ENCODE data around the gene CACNA2D3. TPM values are rescaled to one million over a fixed set of nuclear protein-coding genes. Genes with fewer than 3 reads are reported as not detected.

Gene CACNA2D3
- total RNA-seq, 4 donors from 2014 or later = 0.94 to 3.6 (median 2.1) TPM

DNA sequence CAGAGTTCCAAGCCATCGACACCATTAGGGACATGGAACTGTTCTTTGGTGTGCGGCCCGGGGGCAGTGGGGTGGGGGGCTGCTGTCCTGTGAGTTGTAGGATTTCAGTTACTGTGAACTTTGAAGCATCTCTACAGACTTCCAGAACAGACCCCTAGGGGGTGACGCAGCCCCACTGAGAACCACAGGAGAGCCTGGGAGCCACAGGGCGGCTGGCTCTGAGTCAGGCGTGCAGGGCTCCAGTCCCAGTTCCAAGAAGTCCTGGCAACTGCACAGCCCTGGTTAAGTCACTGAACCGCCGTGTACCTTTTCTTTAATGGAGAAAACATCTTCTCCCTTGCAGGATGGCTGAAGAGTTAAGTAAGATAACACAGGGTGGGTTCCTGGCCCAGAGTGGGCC, 829.1 kb downstream of the CACNA2D3 start:
- TF ChIP-seq CTCF (IDR thresholded peaks at IDR 0.05; ENCODE audit: low read depth) = no peak

- no peak for TF ChIP-seq CTCF (IDR thresholded peaks at IDR 0.05; ENCODE audit: low read depth)
Observed at GRCh38 chr3:54954022-54954421, 831.7 kb downstream of the CACNA2D3 start.

GRCh38 chr3:54954521-54954920, 832.2 kb downstream of the CACNA2D3 start:
- TF ChIP-seq CTCF (IDR thresholded peaks at IDR 0.05; ENCODE audit: low read depth) = no peak

DNA sequence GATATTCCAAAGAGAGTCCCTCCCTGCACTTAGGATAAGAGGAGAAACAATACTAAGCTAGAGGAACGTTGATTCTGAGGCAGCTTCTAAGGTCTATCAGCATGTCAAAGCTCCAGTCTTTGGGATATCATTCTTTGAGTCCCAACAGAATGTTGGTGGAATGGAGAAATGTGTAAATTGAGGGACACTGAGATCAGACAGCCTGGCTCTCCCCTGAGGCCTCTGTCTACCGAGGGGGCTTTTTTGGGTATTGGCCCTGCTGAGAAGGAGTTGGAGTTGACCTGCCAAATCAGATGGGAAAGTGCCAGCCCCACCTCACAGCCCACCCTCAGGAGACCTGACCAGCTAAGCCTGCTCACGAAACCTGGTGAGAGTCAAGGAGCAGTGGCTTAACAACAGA, 833.1 kb downstream of the CACNA2D3 start:
- TF ChIP-seq CTCF (IDR thresholded peaks at IDR 0.05; ENCODE audit: low read depth) = no peak

DNA sequence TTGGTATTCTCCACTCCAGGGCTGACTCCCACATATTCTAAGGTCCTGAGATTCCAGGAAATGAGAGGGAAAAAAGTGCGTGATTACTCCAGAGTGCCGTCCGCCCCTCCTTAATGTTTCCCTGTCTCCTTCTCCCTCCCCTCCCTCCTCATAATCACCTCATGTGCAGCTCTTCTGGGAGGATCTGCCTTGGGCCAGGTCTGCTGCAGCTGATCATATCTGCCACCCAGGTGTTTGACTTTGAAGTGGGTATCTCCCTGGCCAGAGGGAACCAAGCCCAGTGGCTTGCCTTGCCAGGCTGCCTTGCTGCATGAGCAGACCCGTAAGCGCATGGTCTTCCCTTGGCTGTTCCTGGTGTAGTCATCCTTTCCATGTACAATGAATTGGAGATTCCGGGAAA, 833.6 kb downstream of the CACNA2D3 start:
- no peak for TF ChIP-seq CTCF (IDR thresholded peaks at IDR 0.05; ENCODE audit: low read depth)

GRCh38 chr3:54957711-54958110, 835.4 kb downstream of the CACNA2D3 start:
- TF ChIP-seq CTCF (IDR thresholded peaks at IDR 0.05; ENCODE audit: low read depth) = no peak

- TF ChIP-seq CTCF (IDR thresholded peaks at IDR 0.05; ENCODE audit: low read depth) = no peak
Observed at GRCh38 chr3:54960082-54960481, 837.7 kb downstream of the CACNA2D3 start.
